Measurements from ENCODE around the gene MTHFSD. TPM values are rescaled to one million over a fixed set of nuclear protein-coding genes. Genes with fewer than 3 reads are reported as not detected.

MTHFSD gene
- total RNA-seq, 1 donor from 2014 or later: 27.7 TPM

GRCh38 chr16:86496262-86496928 lies 58.6 kb downstream of the MTHFSD start:
- H3K4me3 Mint-ChIP-seq (ENCODE audit: unreplicated experiment): peak overlapping the region; percentile 34
- peaks cover 7% of the 10 kb centered on the region for H3K4me1 Mint-ChIP-seq (ENCODE audit: low read depth, unreplicated experiment)
- DNase-seq: no peak
- H3K27ac Mint-ChIP-seq (ENCODE audit: unreplicated experiment): no peak overlapping the region
- H3K27me3 Mint-ChIP-seq (ENCODE audit: unreplicated experiment): peaks cover 27% of the 10 kb centered on the region
- TF ChIP-seq, protein P1, sequence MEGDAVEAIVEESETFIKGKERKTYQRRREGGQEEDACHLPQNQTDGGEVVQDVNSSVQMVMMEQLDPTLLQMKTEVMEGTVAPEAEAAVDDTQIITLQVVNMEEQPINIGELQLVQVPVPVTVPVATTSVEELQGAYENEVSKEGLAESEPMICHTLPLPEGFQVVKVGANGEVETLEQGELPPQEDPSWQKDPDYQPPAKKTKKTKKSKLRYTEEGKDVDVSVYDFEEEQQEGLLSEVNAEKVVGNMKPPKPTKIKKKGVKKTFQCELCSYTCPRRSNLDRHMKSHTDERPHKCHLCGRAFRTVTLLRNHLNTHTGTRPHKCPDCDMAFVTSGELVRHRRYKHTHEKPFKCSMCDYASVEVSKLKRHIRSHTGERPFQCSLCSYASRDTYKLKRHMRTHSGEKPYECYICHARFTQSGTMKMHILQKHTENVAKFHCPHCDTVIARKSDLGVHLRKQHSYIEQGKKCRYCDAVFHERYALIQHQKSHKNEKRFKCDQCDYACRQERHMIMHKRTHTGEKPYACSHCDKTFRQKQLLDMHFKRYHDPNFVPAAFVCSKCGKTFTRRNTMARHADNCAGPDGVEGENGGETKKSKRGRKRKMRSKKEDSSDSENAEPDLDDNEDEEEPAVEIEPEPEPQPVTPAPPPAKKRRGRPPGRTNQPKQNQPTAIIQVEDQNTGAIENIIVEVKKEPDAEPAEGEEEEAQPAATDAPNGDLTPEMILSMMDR (IDR thresholded peaks at IDR 0.05; ENCODE audit: partially characterized antibody, unreplicated experiment): no peak
- peaks cover 16% of the 10 kb centered on the region for H3K9me3 Mint-ChIP-seq (ENCODE audit: unreplicated experiment)
- no peaks in the 10 kb centered on the region for H3K36me3 Mint-ChIP-seq (ENCODE audit: unreplicated experiment)

DNA sequence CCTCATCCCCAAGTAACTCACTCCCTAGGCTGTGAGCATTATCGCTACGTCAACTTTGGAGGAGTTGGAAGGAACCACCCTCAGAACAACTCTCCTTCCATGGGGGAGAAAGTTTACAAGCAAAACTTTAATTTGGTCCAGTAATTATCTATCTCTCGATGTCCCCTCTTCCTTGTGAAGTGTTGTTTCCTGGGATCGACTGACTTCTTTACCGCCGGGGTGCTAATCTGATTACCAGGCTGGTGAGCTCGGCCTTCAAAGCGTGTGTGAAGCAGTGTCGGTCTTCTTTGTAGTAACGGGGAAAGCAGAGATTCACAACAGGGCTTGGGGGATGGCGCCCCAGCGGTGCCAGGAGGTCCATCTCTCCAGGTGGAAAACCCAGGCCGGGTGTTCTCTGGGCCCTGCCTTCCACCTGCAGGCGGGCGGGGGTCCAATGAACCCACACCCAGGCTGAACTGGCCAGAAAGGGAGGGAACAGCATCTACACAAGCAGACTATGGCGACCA lies 59.2 kb downstream of the MTHFSD start:
- Mint-ChIP-seq H3K4me3 (ENCODE audit: unreplicated experiment) (no peak overlapping the region), H3K9me3 (ENCODE audit: unreplicated experiment) (peaks cover 15% of the 10 kb centered on the region), H3K4me1 (ENCODE audit: low read depth, unreplicated experiment) (peaks cover 7% of the 10 kb centered on the region), H3K27me3 (ENCODE audit: unreplicated experiment) (peaks cover 30% of the 10 kb centered on the region), H3K27ac (ENCODE audit: unreplicated experiment) (no peak overlapping the region), H3K36me3 (ENCODE audit: unreplicated experiment) (no peaks in the 10 kb centered on the region)
- no peak for DNase-seq
- TF ChIP-seq, protein P1 (IDR thresholded peaks at IDR 0.05; ENCODE audit: partially characterized antibody, unreplicated experiment): no peak

- H3K4me1 Mint-ChIP-seq (ENCODE audit: low read depth, unreplicated experiment): peaks cover 7% of the 10 kb centered on the region
- peaks cover 34% of the 10 kb centered on the region for H3K27me3 Mint-ChIP-seq (ENCODE audit: unreplicated experiment)
- TF ChIP-seq, protein P1 (IDR thresholded peaks at IDR 0.05; ENCODE audit: partially characterized antibody, unreplicated experiment): no peak
- H3K27ac Mint-ChIP-seq (ENCODE audit: unreplicated experiment): no peak overlapping the region
- DNase-seq: no peak
- peaks cover 4% of the 10 kb centered on the region for H3K36me3 Mint-ChIP-seq (ENCODE audit: unreplicated experiment)
- peaks cover 13% of the 10 kb centered on the region for H3K9me3 Mint-ChIP-seq (ENCODE audit: unreplicated experiment)
- no peak overlapping the region for H3K4me3 Mint-ChIP-seq (ENCODE audit: unreplicated experiment)
Measured at GRCh38 chr16:86495357-86495701, 59.7 kb downstream of the MTHFSD start.

DNA sequence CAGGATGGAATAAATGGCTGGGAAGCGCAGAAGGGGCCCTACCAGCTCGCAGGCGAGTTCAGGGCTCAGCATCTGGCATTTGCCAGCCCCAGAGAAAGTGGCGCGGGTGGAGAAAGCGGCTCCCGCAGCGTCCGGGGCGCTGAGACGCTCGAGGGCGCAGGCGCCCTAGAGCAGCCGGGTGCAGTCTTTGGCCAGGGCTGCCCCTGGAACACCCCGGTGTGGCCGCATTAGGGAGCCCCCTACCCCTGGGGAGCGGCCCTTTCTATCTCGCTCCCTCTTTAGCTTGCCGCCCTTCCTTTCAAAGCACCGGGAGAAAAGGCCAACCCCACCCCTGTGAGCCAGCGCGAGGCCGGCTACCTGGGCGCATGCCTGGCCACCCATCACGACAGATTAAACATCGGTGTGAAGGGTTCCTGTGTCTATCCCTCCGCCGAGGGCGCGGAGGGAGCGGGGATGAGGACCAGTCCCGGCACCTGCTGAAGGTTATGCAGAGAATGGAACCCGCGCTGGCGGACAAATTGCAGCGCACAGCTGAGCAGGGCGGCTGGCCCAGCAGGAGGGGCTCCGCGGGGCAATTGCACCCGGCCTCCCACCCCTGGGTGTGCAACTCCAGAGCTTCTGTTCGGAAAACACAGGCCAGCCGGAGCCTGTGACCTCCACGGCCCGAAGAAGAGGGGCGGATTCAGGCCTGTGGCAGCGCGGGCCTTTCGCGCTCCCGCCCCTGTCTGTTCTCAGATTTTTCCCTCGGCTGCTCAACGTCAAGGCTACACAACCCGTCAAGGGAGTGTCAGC lies 60.3 kb downstream of the MTHFSD start:
- H3K36me3 Mint-ChIP-seq (ENCODE audit: unreplicated experiment): peaks cover 8% of the 10 kb centered on the region

More for the DNA sequence above, 60.3 kb downstream of the MTHFSD start:
- TF ChIP-seq, protein P1 (IDR thresholded peaks at IDR 0.05; ENCODE audit: partially characterized antibody, unreplicated experiment): no peak
- no peak overlapping the region for H3K27ac Mint-ChIP-seq (ENCODE audit: unreplicated experiment)
- peaks cover 6% of the 10 kb centered on the region for H3K4me1 Mint-ChIP-seq (ENCODE audit: low read depth, unreplicated experiment)
- peaks cover 38% of the 10 kb centered on the region for H3K27me3 Mint-ChIP-seq (ENCODE audit: unreplicated experiment)
- peaks cover 12% of the 10 kb centered on the region for H3K9me3 Mint-ChIP-seq (ENCODE audit: unreplicated experiment)
- DNase-seq: peak; percentile 30
- no peak overlapping the region for H3K4me3 Mint-ChIP-seq (ENCODE audit: unreplicated experiment)
